NOMO-1 (cell line): ENCODE data around the gene RP9.
A peak's percentile ranks its signal among the peaks of the same experiment; 100 is the strongest.
"Not testable (repeated sequence)": the region's sequence is repeated elsewhere in the genome, so short reads cannot be mapped to it uniquely, and the experiment has no call there.

ENCODE experiments used
- DNase-seq, 2 experiments: peaks; one replicate each; lab custom pipeline; 2025; ENCODE audit not compliant: unreplicated experiment in 2 of 2; lab: John Stamatoyannopoulos, UW

Gene RP9

DNA sequence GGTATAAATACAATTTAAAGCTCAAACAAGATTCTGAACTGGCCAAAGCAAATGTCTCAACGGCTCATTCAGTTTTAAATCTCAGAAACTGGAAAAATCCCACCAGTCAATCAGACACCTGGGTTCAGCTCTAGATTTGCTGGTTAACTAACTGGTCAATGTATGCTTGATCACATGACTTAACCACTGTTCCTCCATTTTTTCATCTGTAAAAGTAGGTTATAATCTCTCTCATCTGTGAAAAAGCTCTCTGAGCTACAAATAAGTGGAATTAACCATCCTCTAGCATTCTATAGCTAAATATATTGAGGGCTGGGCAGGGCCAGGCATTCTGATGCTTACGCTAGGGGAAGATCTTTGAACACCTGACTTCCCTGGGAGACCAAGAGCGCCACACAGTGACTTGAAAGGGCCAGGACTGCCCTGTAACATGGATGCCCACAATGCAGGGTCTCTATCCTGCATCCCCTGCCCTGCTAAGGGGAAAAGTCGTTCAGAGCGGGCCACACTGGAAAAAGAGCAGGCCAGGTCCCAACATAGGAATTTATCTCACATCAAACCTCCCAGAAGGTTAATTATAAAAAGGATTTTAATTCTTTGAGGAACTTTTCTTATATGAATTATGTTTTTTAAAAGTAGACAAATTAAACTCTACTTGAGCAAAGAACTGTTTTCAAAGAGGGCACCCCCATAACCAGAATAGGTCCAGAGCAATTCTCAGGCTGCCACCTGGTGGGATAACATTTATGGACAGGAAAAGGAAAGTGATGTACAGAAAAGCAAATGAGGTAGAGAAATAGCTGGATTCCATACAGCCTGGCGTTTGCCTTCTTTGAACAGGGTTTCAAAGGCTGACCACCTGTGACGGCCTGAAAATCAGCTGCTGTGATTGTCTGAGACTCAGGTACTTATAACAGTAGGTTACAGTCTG, 1.8 kb downstream of the RP9 start:
- peak; percentile 30 to 64 for DNase-seq

DNA sequence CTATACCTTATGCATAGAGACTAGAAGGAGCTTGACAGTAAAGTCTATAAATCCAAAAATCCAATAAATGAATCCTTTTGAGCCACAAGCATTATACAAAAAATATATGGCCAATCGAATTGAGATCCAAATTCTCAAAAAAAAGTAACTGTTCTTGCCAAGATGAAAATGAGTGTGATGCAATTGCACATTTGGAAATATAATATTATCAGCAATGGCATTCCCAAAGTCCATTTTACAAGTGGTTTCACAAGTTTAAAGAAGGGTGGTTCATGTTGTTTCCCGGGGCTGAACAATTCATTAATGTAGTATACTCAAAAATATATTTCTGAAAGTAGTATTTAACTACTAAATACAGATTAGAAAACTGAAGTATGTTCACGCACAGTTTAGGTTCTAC, 7.3 kb downstream of the RP9 start:
- DNase-seq: no peak

DNA sequence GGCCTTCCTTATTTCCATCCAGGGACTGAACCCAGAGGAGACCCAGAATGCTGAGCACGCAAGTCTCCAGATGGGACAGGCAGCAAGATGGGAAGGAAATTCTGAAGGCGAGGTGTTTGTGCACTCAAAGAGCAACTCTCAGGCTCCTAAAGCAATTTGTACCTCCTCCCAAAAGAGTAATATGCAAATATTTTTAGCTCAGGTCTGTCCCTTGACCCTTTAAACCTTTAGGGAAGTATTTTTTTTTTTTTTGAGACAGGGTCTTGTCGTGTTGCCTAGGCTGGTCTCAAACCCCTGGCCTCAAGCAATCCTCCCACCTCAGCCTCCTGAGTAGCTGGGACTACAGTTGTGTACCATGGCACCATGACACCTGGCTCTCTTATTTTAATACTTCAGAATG, 8.4 kb downstream of the RP9 start:
- DNase-seq: no peak

DNA sequence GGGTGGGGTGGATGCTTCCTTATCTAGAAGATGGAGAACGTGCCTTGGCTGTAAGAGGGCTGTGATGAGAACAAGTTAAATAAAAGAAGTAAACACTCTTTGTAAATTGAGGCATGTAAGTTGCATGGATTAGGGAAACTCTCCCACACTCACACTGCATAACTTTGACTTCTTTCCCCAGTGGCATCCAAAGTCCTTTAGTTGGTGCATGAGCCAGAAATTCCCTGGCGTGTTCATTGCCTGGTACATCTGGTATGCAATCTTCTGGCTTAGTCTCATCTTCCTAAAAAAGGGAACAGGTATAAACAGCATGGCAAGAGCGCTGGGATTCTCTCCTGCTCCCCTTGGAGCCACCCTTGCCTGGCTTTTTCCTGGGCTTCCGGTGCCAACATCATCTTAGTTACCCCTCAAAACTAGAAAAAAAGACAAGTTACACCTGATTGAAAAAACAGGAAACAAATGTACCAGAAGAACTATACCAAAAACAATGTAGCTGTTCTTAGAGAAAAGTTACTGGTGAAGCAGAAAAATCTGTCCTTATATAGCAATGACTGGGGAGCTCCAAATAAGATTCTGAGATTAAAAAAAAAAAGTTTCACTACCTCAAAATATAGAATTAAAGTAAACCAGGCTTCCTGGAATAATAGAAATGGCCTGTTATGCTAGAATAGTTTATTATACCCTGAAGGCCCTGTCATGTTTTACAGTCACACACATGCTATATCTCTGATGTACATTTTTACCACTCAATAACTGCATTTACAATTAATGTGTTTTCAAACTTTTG, 9.9 kb downstream of the RP9 start:
- no peak for DNase-seq

DNA sequence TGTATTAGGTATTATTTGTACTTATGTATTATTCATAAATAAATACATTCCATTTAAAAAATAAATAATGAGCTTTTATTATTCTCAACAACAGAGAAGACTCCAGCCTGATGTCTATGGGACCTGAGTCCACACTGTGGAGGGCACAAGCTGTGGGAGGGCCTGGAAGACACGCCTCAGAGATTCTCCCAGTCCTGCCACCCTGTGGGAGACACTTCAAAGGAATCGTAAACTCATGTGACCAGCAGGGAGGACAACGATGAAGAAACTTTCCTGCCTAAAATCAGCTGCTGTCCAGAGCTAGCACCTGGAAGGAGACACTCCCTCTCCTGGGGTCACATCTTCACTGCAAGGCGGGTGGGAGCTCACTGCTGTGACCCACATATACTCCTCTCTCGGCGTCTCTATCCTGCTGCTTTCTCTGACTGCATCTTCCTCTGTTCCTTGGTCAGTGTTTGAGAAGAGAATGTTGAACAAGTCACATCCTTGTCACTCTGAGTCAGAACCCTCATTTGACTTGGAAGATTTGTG, 14.4 kb downstream of the RP9 start:
- not testable (repeated sequence) for DNase-seq

DNA sequence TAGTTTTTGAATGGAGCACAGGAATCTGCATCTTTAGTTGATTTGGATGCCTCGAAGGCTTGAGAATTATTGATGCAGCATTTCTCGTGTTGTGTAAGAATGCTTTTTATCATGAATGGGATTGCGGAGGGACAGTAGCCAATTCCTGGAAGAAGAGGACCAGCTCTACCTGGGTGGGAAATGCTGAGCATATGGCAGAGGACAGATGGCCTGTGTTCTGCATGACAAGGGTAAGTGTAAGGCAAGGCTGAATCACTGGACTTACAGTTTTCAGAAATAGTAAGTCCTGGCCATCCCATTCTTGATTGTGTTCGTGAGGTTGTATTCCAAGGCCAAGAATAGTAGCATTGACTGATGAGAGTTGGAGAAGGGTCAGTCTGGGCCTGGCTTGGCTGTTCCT, 15.9 kb downstream of the RP9 start:
- DNase-seq: no peak

DNA sequence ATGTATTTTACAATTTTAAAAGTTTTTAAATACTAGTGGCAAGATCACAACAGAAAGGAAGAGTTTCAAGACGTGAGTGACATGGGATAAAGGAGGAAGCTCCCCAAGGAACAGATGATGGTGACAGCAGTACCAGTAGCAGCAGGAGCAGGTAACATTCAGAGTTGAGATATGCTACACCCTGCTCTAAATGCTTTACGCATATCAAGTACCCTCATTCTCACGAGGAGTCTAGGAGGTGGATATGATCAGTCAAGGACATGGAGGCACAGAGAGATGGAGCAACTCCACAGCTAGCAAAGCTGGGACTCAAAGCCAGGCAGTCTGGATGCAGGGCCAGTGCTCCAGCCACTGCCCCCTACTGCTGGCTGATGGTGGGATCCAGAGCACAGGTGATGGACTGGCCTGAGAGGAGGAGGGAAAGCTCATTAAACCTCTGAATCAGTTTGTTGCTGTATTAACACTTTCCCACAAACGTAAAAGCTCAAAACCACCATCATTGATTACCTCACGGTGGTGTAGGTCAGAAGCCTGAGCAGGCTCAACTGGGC, 17.5 kb downstream of the RP9 start:
- no peak for DNase-seq

DNA sequence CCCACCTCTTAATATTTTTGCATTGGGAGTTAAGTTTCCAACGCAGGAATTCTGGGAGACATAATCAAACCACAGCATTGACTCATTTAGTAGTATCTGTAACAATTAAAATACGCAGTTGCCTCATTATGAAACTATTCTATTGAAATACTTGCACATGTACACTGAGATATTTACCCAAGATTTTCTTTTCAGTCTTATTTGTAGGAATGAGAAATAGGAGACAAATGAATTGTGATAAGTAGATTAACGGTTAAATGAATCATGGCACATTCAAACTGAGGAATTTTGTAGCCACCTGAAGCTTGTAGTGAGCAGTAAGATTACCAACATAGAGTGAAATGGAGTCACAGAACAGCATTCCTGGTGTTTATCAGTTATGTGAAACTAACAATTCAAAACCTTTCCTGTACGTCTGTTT, 18.1 kb downstream of the RP9 start:
- DNase-seq: no peak

DNA sequence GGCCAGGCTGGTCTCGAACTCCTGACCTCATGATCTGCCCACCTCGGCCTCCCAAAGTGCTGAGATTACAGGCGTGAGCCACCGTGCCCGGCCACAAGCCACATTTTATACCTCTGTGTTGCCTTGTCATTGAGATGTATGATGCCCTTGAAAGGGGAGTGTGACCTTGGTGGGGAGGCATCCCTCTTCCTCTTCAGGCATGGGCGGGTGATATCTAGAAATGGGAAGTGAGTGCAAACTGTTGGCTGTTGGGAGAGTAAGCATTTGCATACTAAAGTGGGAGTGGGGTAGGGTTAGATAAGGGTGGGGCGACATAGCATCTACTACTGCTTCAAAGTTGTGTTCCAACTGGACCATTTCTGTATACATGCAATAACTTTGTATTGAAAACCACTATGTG, 20.1 kb downstream of the RP9 start:
- DNase-seq: no peak

DNA sequence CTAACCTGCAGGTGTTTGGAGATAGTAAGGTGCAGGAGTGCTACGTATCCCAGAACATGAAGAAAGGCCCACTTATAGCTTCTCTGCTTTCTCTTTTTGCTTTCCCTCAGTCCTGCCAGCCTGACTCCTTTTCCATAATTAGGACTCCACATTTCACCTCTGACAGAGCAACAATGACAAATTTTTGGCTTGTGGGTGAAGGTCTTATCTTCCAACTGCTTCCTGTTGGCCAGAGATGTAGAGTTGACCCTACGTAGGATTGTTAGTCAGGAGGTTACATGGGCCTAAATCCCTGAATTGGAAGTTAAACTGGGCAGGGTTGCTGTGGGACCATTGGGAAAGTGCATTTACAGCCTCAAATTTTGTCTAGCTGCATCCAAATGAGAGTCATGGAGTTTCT, 21.3 kb downstream of the RP9 start:
- no peak for DNase-seq

DNA sequence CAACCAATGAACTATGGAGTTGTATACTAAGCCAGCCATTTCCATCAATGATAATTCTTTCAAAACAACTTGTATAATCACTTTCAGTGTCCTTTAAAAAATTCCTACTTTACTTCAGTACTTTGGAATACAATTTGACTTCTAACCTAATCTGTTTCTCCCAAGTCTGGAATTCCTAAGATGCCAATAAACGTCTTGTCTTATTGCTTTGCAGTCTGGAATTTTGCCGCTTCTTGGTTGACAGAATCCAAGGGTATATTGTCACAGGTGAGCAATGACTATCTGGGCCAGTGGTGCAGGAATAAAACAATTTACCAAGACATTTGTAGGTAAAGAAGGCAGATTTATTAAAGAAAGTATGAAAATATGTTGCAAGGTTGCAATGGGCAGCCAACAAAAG, 21.8 kb downstream of the RP9 start:
- no peak for DNase-seq

DNA sequence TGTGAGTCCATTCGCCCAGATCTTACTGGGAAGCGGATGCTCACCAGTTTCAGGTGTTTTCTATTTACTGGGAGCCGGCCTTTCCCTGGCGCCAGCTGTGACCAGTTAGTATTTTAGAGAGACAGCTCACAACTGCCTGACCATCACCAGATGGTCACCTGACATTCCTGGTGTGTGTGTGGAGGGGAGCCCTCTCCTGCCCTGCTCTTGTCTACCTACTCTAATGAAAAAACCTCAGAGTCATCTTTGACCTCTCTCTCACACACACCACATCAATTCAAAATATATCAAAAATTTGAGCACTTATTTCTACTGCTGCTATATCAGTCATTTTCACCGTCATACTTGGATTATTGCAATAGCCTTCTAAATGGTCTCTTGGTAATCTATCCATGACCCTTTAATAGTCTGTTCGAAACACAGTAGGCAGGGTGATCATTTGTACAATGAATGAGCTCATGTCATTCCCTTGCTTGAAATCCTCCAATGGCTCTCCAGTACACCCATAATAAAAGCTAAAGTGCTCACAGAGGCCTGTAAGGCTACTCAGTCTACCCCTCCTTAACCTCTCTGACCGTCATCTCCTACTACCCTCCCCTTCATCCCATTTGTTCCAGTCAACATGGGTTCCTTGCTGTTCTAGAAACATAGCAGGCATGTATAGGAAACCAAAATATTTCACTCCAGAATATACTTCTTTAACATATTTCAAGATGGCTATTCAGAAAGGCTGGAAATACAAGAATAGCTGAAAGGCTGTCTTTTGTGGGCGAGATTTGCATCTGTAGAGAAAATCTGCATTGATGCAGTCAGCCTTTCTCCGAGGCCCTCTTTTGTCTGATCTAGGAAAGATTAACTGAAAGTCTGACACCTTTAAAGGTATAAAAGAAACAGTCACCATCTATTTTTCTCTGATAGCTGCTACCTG, 29.2 kb downstream of the RP9 start:
- no peak for DNase-seq

DNA sequence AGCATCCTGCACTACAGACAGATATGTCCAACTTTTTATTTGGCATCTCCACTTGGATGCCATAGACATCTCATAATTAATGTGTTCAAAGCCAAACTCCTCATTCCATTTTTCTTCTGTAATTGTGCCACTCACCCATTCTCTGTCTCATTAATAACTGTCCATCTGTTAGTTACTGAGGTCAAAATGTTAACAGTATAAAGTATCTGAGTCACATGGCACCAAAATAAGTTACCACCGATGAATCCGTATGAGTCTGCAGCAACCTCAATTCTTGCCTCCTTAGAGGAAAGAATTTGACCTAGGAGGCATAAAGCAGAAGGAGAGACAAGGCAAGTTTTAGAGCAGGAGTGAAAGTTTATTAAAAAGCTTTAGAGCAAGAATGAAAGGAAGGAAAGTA, 30.1 kb downstream of the RP9 start:
- DNase-seq: no peak

DNA sequence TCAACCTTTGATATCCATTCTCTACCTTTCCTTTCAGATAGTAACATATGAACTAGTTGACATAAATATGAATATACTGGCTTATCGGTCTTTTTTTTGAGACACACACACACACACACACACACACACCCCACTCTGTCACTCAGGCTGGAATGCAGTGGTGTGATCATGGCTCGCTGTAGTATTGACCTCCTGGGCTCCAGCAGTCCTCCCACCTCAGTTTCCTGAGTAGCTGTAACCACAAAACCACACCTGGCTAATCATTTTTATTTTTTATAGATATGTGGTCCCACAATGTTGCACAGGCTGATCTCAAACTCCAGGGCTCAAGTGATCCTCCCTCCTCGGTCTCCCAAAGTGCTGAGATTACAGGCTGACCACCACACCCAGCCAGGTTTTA, 32.5 kb downstream of the RP9 start:
- DNase-seq: no peak

DNA sequence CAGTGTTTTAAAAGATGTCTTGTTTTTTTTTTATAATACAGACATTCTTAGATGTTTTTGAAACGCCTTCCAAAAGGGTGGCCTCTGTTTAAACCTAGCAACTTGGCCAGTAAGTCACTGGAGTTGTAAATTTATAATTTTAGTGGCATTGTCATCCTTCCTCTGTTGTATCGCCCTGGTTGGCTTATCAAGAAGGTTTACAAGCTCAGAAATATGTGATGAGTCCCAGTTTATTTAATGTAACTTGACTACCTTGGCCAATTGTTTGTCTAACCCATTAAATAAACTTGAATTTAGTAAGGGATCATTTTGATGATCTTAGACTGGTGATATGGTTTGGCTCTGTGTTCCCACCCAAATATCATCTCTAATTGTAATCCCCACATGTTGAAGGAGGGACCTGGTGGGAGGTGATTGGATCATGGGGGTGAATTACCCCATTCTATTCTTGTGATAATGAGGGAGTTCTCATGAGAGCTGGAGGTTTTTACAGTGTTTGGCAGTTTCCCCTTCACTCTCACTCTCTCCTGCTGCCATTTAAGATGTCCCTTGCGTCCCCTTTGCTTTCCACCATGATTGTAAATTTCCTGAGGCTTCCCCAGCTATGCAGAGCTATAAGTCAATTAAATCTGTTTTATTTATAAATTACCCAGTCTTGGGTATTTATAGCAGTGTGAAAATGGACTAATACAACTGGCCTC, 33.2 kb downstream of the RP9 start:
- DNase-seq: no peak

DNA sequence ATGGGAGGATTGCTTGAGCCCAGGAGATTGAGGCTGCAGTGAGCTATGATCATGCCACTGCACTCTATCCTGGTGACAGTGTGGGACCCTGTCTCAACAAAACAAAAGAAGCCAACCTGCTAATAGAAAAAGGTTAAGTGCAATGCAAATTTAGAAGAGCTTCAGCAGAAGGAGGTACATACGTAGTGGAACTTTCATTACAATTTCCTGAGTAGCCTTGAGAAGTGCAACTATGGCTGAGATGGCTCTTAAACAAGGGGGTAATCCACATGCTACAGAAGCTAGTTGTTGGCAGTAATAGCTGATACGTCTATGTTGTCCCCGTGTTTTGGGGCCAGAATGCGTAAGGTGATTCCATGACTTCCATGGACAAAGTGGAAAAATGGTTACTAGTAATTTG, 36.0 kb downstream of the RP9 start:
- DNase-seq: no peak

DNA sequence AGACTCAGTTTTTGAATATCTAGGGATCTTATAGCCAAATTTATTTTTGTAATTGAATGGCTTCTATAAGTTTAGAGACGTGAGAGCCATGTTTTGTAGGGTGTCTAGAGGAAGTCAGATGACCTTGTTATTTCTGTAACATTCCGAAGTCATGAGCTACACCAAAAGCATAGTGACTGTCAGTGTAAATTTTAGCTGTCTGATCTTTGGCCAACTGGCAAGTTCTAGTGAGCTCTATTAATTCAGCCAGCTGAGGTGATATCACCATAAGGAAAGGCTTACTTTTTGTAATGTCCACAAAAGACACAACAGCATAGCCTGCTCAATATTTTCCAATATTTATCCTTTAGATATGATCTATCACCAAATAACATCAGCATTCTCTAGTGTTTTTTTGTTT, 36.7 kb downstream of the RP9 start:
- DNase-seq: no peak

DNA sequence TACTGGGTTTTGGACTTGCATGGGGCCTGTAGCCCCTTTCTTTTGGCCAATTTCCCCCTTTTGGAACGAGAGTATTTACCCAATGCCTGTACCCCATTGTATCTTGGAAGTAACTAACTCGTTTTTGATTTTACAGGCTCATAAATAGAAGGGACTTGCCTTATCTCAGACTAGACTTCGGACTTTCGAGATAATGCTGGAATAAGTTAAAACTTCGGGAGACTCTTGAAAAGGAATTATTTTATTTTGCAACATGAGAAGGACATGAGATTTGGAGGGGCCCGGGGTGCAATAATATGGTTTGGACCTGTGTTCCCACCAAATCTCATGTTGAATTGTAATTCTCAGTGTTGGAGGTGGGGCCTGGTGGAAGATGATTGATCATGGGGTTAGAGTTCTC, 38.4 kb downstream of the RP9 start:
- no peak for DNase-seq

DNA sequence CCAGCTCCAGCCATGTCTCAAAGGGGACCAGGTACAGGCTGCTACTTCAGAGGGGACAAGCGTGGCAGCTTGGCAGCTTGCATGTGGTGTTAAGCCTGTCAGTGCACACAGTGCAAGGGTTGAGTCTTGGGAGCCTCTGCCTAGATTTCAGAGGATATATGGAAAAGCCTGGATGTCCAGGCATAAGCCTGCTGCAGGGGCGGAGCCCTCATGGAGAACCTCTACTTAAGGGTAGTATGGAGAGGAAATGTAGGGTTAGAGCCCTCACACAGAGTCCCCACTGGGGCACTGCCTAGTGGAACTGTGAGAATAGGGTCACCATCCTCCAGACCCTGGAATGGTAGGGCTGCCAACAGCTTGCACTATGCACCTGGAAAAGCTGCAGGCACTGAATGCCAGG, 38.9 kb downstream of the RP9 start:
- DNase-seq: no peak

DNA sequence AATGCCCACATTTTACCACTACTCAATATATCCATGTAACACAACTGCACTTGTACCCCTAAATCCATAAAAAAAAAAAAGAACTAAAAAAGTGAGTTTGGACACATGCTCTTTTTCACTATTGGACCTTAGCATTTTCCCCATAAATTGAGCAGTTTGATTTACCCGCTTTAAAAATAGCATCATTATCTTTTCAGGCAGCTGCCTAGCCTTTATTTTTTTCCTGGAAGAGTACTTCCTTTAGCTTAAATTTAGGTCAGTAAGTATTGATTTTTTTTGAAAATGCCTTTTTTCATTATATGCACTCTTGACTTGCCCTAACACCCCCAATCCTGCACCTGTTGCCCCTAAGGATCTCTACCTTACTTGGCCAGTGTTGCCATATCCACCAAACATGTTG, 41.3 kb downstream of the RP9 start:
- no peak for DNase-seq
